ENCODE results near the gene SETD2. TPM values are rescaled to one million over a fixed set of nuclear protein-coding genes. Genes with fewer than 3 reads are reported as not detected.

SETD2 gene
- total RNA-seq, 1 donor: 45.3 TPM

GRCh38 chr3:46971151-46971550 lies 192.8 kb downstream of the SETD2 start:
- no peak for DNase-seq (ENCODE audit: low read depth)
- no peak overlapping the region for H3K4me3 ChIP-seq (ENCODE audit: low read depth, low read length)
- no peak for TF ChIP-seq CTCF (IDR thresholded peaks at IDR 0.05; ENCODE audit: insufficient read depth, low read depth, low read length)

- no peak overlapping the region for H3K4me3 ChIP-seq (ENCODE audit: low read depth, low read length)
- no peak for TF ChIP-seq CTCF (IDR thresholded peaks at IDR 0.05; ENCODE audit: insufficient read depth, low read depth, low read length)
- DNase-seq (ENCODE audit: low read depth): peak; percentile 41
Observed at GRCh38 chr3:46970391-46971091, 193.4 kb downstream of the SETD2 start.

GRCh38 chr3:46968783-46969428 lies 195.0 kb downstream of the SETD2 start:
- H3K4me3 ChIP-seq (ENCODE audit: low read depth, low read length): no peak overlapping the region
- DNase-seq (ENCODE audit: low read depth): no peak
- no peak for TF ChIP-seq CTCF (IDR thresholded peaks at IDR 0.05; ENCODE audit: insufficient read depth, low read depth, low read length)

GRCh38 chr3:46966811-46967210 lies 197.1 kb downstream of the SETD2 start:
- no peak overlapping the region for H3K4me3 ChIP-seq (ENCODE audit: low read depth, low read length)
- TF ChIP-seq CTCF (IDR thresholded peaks at IDR 0.05; ENCODE audit: insufficient read depth, low read depth, low read length): no peak
- DNase-seq (ENCODE audit: low read depth): no peak

Small RNA genes within 50 kb of the gene (small RNA-seq; reads per million reads assigned to genes)
- gene MRPL57P3: not detected

Other genes with a start within 250 kb of the SETD2 start
- gene CCDC12, start 187.4 kb downstream of the SETD2 start, total RNA-seq: 18.6 and 25.4 TPM in 2 replicates
- 3.5 and 5.5 TPM in 2 replicates for gene NBEAL2, start 184.4 kb downstream of the SETD2 start, total RNA-seq
- 1.6 and 2.2 TPM in 2 replicates for gene KIF9, start 118.7 kb upstream of the SETD2 start, total RNA-seq
- 20.3 and 22.9 TPM in 2 replicates for gene KLHL18, start 118.8 kb upstream of the SETD2 start, total RNA-seq
- gene PTPN23, start 216.9 kb upstream of the SETD2 start, total RNA-seq: 20.7 and 25.4 TPM in 2 replicates